Gastrocnemius medialis (tissue), 4 donors: ENCODE results near the gene ATL1.

Experiments used
- CTCF ChIP-seq, 5 experiments: fragments of 450-650 bp in 3 of 5; fragments of 200-600 bp in 2 of 5; sonication (generic) in 2 of 5; IDR thresholded peaks in 4 of 5; conservative IDR thresholded peaks in 1 of 5; 1 replicate in 4 of 5; 2 replicates in 1 of 5; pipeline ENCODE4 v1.5.1; 2016 to 2019; ENCODE audit warnings: antibody characterized with exemption in 5 of 5, mild to moderate bottlenecking in 3 of 5, moderate library complexity in 3 of 5
- POLR2A ChIP-seq, 2 donors: fragments of 450-650 bp; IDR thresholded peaks; one replicate each; pipeline ENCODE4 v1.6.1; 2017; ENCODE audit warnings: antibody characterized with exemption in 2 of 2, mild to moderate bottlenecking in 2 of 2, moderate library complexity in 2 of 2

GRCh38 chr14:50659327-50659974 lies 99.5 kb downstream of the ATL1 start:
- TF ChIP-seq CTCF (IDR thresholded peaks at IDR 0.05 in 4 of 5, conservative IDR thresholded peaks at IDR 0.05 in 1 of 5) (no peak), POLR2A (IDR thresholded peaks at IDR 0.05) (no peak)
